HT-29 (cell line): Measurements from ENCODE around the gene SLF2. TPM values are rescaled to one million over a fixed set of nuclear protein-coding genes. Genes with fewer than 3 reads are reported as not detected.
A peak's percentile ranks its signal among the peaks of the same experiment; 100 is the strongest.
"Not testable (repeated sequence)": the region's sequence is repeated elsewhere in the genome, so short reads cannot be mapped to it uniquely, and the experiment has no call there.

ENCODE experiments used
- DNase-seq: peaks from one replicate; pipeline ENCODE4 v3.0.0-alpha.2; 2015; ENCODE audit warnings: low spot score
- total RNA-seq: library from RNA; depleted of rRNA; stranded (reverse); fragments of >200 nt; shearing (Covaris generic); gene quantifications from 2 replicates; pipeline ENCODE4 v1.2.3, GENCODE V29; 2014

SLF2 gene
- total RNA-seq, 1 experiment from 2014 or later, result 15.7 TPM

DNA sequence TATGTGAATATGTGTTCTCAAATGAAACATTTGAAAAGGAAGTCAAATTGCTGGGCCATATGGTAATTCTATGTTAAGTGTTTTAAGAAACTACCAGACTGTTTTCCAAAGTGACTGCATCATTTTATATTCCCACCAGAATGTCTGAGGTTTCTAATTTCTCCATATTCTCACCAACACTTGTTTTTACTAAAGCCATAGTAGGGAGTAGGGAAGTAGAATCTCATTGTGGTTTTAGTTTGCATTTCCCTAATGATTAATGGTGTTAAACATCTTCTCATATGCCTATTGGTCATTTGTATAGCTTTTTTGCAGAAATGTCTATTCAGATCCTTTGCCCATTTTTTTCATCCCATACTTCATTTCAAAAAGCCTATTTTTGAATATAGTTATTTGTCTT lies 47.5 kb downstream of the SLF2 start:
- DNase-seq, result no peak

DNA sequence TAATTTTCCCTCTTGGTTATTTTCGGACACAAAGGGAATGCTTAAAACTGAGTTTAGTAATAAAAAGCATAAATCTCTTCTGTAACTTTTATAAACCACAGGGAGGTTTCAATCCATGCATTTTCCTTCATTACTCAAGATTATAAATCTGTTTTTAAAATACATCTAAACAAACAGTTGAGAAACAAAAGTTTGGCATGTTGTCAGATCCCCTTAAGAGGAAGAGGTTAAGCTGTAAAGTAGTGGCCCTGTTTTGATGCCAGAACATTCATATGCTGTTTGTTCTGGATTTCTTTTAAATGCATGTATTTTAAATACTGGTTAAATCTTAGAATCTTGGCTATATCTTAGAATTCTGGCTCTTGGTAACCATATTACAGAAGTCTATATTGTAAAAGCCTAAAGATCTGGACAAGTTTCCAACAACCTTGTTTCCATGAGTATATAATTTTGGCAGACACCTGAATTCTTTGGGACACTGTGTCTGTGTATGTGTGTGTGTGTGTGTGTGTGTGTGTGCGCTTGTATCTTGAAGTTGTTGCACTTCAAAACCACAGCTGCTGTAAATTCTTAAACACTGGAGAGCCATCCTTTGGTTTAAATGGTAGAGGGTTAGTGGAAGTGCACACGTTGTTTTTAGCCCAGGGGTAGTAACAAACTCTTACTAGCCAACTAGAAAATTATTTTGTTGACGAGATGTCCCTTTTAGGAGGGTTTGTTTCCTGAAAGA lies 49.8 kb downstream of the SLF2 start:
- no peak for DNase-seq

DNA sequence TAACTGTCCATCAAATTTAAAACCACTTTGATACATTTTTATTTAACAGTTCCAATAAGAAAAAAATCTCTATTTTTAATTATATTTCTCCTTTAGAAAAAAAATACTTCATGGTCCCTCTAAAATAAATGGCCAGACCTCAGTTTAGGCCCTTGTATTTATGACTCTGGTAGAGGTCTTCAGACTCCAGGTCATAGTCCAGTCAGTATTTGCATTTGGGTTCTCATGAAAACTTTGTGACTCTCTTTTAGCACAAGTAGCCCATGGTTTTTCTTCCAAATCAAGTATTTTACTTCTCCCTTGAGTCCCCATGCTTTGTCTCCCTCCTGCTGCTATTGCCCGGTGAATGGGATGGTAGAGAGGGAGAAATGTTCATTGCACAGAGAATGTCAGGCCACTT lies 51.1 kb downstream of the SLF2 start:
- no peak for DNase-seq

DNA sequence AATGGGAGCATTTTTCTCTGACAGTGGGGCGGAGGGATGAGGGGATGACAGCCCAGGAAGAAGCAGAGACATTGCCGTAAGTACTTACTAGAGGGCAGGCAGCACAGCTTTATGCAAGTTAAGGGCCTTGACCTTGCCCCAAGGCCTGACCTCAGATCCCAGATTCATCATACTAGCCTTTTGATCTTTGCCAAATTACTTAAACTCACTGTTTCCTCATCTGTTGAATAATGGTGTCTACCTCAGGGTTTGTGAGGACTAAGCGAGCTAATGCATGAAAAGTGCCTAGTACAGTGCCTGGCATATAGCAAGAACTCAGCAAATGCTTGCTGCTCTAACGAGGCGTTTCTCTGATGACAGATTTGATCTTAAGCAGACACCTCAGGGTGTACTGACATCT lies 53.1 kb downstream of the SLF2 start:
- DNase-seq, result no peak

DNA sequence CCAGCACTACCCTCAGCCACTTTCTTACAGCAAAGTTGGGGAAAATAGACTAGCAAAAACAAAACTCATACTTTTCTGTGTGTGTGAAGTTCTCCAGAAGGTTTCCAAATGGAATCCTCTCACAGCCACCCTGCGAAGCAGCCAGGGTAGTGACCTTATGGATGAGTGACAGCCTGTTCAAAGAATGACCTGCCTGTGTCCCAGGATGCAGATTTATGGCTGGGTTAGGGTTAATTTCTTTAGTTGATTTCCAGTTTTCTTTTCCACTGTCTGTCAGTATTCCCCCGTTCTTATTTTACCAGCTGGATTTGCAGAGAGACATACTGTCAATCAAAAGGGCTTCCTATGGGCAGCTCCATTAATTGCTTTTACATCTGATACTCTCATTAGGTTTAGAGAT lies 54.1 kb downstream of the SLF2 start:
- DNase-seq, result no peak

DNA sequence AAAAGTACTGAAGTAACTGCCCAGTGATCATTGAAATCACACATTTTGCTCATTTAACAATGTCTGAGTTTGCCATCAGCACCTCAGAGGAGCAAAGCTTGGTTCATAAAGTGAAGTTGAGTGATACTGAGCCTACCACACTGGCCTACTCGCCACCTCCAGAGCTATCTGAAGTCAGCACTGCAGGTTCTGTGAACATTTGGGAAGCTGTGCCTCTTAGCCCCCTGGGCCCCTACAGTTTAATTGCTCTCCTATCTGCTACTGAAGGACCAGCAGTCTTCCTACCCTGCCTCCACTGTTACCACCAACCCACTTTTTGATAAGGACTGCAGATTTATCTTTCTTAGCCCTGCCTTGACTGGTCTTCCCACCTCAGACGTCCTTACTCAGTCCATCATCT lies 54.6 kb downstream of the SLF2 start:
- no peak for DNase-seq

DNA sequence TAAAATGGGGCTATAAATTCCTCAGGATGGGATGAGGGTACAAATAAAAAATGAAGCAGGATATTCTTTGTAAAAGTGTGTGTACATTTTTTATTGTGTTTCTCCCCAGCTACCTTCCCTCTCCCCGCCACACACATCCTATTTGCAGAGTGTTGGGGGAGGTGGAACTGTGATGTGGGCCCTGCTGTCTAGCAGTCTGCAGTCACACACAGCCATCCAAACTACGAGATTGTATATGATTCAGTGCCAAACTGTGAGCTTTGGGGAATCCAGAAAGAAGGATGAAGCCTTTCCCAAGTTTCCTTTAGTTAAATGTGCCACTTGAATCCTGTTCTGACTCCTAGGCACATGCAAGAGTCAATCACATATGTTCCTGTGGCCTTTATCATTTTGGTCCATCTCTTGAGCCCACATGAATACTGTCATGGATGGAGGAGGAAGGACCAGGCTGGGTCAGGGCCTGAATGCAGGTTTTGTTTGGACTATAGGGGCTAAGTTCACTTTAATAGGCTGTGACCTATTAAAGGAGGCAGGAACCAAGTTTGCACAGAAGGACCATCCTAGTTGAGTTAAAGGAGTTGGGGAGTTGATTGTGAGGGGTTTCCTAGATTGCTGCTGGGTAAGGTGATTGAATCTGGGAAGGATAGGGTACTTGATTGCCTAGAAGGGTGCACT lies 55.4 kb downstream of the SLF2 start:
- DNase-seq, result no peak

DNA sequence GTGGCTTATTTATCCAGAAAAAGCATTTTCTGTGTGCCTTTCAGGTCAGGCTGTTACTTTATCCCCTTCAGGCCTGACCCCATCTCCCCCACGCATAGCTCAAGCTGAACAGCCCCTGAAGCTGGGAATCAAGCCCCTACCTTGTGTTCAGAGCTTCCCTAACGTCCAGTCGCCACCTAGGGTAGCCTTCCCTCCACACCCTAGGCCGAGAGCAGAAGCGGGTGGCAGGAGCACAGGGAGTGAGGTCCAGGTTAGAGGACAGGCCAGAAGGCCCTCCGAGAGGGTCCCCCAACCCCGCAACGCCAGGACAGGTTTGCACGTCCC lies 56.1 kb downstream of the SLF2 start:
- no peak for DNase-seq

DNA sequence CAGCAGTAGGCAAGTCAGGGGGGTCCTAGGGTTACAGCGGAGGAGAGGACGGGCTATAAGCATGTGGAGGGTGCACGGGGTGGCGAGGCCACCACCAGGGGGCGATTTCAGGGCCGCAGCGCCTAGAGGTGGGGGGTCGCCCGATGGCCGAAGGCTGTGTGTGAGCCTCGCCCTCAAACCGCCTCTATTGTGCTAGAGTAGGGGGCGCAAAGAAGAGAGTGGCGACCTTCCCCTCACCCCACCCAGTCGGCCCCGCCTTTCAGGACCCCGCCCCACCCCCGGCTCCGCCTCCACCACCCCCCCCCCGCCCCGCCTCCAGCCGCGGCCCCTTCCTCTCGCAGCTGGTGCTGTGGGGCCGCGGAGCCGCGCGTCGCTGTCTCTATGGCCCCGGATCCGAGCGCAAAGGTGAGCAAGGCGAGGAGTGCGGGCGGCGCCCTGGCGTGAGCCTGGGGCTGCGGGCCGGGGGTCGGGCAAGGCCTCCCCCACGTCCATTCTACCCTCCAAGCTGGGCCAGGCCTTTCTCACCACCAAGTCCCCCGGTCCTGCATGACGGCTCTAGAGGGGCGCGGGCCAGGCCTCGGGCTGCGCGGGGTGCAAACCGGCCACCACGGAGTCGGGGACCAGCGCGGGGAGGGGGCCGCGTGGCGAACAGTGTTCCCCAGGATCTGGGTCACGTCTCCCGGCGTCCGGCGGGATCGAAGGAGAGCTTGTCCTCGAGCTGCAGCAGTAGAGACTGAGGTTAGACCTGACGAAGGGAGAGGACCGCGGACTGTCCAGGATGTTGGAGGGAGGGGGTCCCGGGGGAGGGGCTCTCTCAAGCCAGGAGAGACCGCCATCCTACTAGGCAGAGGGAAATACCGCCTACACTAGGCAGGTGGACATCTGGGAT lies 56.7 kb downstream of the SLF2 start, which contains the start of gene SEMA4G:
TSS of gene SEMA4G (plus strand) at position 318 of the 889 bp plus-strand sequence. CDS start 3,409 bp downstream, outside the sequence.
- peak; percentile 72 for DNase-seq

DNA sequence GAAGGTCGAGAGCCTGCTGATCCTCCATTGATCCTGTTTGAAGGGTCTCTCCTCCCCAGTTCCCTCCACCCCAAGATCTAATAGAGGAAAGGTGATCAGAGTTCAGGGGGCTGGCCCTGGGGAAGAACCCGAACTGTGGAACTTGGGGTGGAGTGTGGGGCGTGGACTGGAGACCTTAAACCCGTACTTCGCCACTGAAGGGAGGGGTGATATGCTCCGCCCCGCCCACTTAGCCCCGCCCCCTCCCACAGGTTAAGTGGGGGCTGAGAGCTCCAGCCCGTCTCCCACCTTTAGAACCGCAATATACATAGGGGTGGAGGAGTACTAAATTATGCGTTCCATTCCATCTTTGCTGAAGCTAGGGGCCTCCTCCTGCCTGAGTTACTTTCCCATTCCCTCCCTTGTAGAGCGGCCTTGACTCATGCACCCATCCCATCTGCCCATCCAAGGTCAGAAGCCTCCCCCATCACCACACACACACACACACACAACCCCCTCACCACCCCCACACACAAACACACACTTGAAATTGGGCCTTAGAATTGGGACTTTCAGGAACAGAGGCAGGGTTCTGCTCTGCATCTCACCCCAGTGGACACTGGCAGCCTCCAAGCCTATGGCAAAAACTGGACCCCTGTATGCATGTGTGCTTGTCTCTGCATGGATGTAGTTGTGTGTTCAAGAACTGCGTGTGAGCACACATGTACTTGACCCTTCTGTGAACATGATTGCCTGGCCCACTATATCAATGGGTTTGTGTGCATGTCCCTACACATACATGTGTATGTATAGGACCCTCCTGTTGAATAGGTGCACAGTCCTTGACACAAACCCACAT lies 57.5 kb downstream of the SLF2 start:
- peak; percentile 70 for DNase-seq

DNA sequence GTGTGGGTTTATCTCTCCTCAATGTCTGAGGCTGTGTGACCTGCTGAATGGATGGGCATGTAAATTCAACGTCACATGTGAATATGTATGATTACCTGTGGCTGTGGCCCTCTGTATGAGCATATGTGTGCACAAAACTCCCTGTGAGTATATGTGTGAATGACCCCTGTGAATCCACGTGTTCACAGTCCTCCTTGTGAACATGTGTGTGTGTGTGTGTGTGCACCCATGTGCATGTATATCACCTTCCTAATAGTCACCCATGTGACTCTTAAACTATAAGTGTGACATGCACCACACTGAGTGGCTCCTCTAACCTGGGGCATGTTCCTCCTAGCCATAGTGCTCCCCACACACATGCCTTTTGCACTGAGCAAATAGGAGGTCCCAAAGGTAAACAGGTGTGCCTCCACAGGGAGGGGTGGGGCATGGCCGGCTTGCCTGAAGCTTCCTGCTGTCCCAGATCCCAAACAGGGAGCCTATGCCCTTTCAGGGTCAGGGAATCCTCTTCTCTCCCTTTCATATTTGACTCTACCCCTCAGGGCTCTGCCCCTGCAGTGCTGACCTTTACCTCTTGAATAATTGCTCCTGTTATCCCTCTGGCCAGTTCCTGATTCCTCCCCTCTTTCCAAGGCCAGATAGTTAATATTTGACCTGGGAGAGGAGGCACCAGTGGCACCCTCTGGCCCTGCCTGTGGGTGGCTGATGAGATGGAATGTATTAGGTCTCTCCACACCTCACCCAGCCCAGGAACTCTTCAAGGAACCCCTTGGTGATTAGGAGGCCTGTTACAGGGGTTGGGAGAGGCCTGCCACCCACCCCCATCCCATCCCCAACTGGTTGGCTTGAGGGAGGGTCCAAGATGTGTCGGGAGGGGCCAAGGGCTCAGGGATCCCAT lies 58.4 kb downstream of the SLF2 start:
- DNase-seq, result peak; percentile 86

DNA sequence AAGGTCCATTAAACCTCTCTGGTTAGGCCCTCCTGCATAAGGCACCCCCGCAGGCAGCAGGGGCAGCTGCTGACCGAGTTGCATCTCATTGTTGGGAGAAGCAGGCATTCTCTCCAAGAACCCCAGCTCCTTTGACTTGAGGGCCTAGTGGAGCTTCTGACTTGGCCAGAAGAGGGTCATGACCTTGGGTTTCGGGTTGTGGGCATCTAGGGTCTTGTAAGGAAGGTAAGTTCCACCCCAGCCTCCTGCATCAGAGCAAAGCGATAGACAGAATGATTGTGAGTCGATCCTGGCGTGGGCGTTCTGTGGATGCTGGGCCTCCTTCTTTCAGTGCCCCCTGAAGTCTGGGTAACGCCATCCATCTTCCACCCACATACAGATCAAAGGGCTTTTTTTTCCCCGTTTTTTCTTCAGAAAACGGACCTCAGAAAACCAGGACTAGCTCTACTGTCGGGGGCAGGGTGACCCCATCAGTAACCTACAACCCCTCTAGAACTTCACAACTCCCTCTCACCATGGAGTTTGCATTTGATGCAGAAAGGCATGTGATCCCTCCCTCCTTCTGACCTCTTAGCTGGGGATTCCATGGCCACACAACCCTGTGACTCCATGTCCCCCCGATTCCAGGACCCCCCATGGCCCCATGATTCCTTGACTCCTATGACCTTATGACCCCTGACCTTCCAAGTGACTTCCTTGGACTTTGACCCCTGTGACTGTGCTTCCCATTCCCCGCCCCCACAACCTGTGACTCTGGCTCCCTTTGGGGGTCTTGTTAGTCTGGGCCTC lies 59.5 kb downstream of the SLF2 start:
- no peak for DNase-seq

DNA sequence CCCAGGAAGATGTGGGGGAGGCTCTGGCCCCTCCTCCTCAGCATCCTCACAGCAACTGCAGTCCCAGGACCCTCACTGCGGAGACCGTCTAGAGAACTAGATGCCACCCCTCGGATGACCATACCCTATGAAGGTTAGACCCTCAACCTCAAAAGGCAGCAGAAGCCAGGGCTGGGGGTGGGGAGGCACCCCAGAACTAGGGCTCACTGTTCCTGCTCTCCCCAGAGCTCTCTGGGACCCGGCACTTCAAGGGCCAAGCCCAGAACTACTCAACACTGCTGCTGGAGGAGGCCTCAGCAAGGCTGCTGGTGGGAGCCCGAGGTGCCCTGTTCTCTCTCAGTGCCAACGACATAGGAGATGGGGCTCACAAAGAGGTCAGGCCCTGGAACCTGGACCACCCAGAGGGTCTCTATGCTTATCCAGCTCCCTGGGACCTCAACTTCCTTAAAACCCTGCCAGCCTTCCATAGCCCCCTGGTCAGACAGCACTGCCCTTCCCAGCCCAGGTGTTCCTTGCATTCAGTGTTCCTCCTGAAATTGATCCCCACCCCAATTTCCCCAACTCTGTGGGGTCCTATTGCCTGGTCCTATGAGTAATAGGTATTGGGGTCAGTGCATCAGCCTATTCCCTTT lies 60.3 kb downstream of the SLF2 start:
- DNase-seq, result no peak

DNA sequence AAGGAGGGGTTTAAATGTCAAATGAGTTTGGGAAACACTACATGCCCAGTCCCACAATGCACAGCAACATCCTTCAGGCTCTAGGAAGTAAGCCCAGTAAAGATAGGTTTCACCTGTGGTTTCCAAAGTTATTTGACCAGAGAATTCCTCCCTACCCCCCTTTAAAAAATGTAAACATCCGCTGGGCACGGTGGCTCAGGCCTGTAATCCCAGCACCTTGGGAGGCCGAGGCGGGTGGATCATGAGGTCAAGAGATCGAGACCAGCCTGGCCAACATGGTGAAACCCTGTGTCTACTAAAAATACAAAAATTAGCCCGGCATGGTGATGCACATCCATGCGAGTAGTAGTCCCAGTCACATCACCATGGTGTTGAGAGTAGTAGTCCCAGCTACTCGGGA lies 62.6 kb downstream of the SLF2 start:
- DNase-seq, result not testable (repeated sequence)

DNA sequence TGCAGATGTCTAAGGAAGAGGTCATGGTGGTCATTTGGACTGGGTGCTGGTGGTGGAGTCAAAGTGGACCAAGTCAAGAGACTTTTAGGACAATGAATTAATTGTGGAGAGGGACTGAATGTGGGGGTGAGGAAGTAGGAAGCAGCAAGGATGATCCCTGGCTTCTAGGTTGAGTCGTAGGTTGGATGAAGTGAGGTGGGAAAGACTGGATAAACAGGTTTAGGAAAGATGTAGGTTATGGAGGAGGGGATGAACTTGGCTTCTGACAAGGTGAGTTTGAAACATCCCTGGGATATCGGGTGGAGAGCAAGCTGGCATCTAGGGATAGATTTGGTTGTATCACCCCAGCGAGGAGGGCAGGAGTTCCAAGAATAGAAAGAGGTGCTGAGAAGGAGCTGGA lies 64.1 kb downstream of the SLF2 start:
- peak; percentile 63 for DNase-seq

DNA sequence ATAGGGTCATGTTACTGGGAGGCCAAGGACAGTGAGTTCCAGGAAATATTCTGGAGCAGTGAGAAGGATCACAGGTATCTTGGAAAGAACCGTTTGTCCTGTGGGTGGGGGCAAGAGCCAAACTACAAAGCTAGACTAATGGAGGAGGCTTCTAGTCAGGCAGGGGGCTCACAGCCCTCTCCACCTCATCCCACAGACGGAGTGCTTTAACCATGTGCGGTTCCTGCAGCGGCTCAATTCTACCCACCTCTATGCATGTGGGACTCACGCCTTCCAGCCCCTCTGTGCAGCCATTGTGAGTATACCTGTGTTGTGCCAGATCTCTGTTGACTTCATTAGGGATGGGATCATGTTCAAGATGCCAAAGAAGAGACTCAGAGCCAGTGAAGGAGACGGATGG lies 64.7 kb downstream of the SLF2 start:
- no peak for DNase-seq

DNA sequence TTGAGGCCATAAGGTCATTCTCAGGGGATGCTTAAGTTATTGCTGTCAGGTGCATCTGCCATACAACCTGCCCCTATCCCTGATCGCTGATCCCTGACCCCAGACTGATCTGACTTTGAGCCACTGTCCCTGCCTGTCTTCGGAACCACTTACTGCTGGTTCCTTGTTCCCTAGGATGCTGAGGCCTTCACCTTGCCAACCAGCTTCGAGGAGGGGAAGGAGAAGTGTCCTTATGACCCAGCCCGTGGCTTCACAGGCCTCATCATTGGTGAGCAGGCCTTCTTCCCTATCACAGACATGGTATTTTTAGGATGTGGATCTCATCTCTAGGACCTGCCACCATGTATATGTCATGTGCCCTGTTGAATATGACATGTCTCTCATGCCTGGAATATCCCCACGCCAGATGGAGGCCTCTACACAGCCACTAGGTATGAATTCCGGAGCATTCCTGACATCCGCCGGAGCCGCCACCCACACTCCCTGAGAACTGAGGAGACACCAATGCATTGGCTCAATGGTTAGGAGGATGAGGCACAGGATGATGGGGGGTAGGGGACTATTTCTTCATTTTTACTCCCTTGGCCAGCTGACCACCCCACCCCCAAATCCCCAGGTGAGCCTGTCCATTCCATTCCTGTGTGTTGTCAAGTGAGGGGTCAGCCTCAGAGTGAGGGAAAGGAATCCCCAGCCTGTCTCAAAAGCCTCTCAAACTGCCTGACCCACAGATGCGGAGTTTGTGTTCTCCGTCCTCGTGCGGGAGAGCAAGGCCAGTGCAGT lies 65.5 kb downstream of the SLF2 start:
- no peak for DNase-seq

DNA sequence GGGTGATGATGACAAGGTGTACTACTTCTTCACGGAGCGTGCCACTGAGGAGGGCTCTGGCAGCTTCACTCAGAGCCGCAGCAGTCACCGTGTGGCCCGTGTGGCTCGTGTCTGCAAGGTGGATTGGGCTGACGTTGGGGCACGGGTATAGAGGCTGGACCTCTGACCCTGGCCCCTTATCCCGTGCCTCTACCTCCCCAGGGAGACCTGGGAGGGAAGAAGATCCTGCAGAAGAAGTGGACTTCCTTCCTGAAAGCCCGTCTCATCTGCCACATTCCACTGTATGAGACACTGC lies 66.1 kb downstream of the SLF2 start:
- no peak for DNase-seq
